Erythroblast (primary cell): Measurements from ENCODE around the gene B3GALT5.

ENCODE experiments used
- GATA1 ChIP-seq: IDR thresholded peaks from 2 replicates; pipeline ENCODE4 v1.6.1; 2011; ENCODE audit warnings: low read depth, mild to moderate bottlenecking, control low read depth, low read length, moderate library complexity
- POLR2A ChIP-seq: IDR thresholded peaks from 2 replicates; pipeline ENCODE4 v1.6.1; 2011; ENCODE audit warnings: mild to moderate bottlenecking, low read length

DNA sequence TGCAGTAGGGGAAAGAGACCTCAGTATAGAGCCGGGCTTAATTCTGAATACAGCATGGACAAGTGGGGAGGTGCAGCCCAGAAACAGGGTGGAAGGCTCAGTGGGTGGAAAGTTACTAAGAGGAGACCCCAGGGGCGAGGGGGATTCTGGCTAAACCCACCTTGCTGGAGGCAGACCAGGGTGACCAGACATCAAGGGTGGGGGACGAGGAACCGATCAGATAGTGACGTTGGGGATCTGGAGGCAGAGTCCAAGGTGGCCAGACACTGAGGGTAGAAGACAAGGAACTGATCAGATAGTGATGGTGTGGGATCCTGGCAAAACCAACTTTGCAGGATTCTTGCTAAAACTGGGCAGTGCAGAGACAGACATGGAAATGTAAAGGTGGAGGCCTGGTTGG lies 36.8 kb downstream of the B3GALT5 start:
- TF ChIP-seq POLR2A: no peak
- no peak for TF ChIP-seq GATA1
